GM12875 (cell line): ENCODE data around the gene CLDN7.

Experiments
- H3K4me3 ChIP-seq: one replicate; pipeline ENCODE4 v1.5.1; 2011; ENCODE audit warnings: low read depth, low read length, control low read depth
- CTCF ChIP-seq: IDR thresholded peaks from 2 replicates; pipeline ENCODE4 v1.5.1; 2011; ENCODE audit warnings: low read depth, mild to moderate bottlenecking, control low read depth, inconsistent platforms, low read length, moderate library complexity, borderline replicate concordance; ENCODE audit not compliant: insufficient read depth

CLDN7 gene

GRCh38 chr17:7284911-7285310 lies 22.6 kb upstream of the CLDN7 start:
- TF ChIP-seq CTCF = no peak
- H3K4me3 ChIP-seq = no peak overlapping the region

- H3K4me3 ChIP-seq = no peak overlapping the region
- no peak for TF ChIP-seq CTCF
Measured at GRCh38 chr17:7283471-7284216, 21.4 kb upstream of the CLDN7 start.

- H3K4me3 ChIP-seq = no peak overlapping the region
- TF ChIP-seq CTCF = 0 out of 2 replicates have a peak, but pooled peaks have one; percentile 19
Measured at GRCh38 chr17:7282752-7283321, 20.6 kb upstream of the CLDN7 start.

GRCh38 chr17:7281953-7282751 lies 19.9 kb upstream of the CLDN7 start:
- peak overlapping the region; percentile 53 for H3K4me3 ChIP-seq
- TF ChIP-seq CTCF = no peak

- TF ChIP-seq CTCF = no peak
- peak within 1 kb of the TSS; percentile 53 for H3K4me3 ChIP-seq
Measured at GRCh38 chr17:7281074-7281952, 19.0 kb upstream of the CLDN7 start, which contains the start of gene SLC2A4. SLC2A4 (plus strand) TSS chr17:7281718; CDS start chr17:7281935, 217 bp downstream.

- TF ChIP-seq CTCF = peak; percentile 84
- peak overlapping the region; percentile 30 for H3K4me3 ChIP-seq
Measured at GRCh38 chr17:7280519-7281073, 18.3 kb upstream of the CLDN7 start.
